HEK293 (cell line): ENCODE results near the gene SHROOM3.

Experiments used
- CTCF ChIA-PET: fragments of 350-600 bp; formaldehyde crosslinking; extraction: SDS; loops from one replicate; lab custom pipeline; 2021; ENCODE audit warnings: antibody characterized with exemption; lab: Yijun Ruan, JAX
- POLR2A ChIA-PET: fragments of 300-600 bp; formaldehyde crosslinking; extraction: SDS; loops from one replicate; lab custom pipeline; 2020; ENCODE audit warnings: antibody characterized with exemption, inconsistent platforms; lab: Yijun Ruan, JAX
- H3K27ac ChIP-seq: fragments of 200-500 bp; sonication (Bioruptor generic); 2 replicates; pipeline ENCODE4 v1.5.1; 2014; ENCODE audit warnings: low read depth, low read length, control low read depth, inconsistent platforms; ENCODE audit errors: extremely low read depth
- H3K36me3 ChIP-seq, 2 experiments: fragments of 200-500 bp in 1 of 2; sonication (Bioruptor generic) in 1 of 2; 1 replicate in 1 of 2; 2 replicates in 1 of 2; pipeline ENCODE4 v1.5.1; 2014 to 2017; ENCODE audit warnings: inconsistent platforms in 2 of 2, low read length in 2 of 2; ENCODE audit not compliant: control insufficient read depth in 2 of 2, insufficient read depth in 1 of 2
- H3K4me1 ChIP-seq: fragments of 200-500 bp; sonication (Bioruptor generic); 2 replicates; pipeline ENCODE4 v1.5.1; 2014; ENCODE audit warnings: mild to moderate bottlenecking, low read length, inconsistent platforms; ENCODE audit not compliant: control insufficient read depth, insufficient read depth
- H3K4me3 ChIP-seq: 2 replicates; pipeline ENCODE4 v1.5.1; 2011; ENCODE audit warnings: low read depth, mild to moderate bottlenecking, control low read depth, low read length, moderate library complexity
- H3K9me3 ChIP-seq: fragments of 200-500 bp; sonication (Bioruptor generic); 2 replicates; pipeline ENCODE4 v1.5.1; 2014; ENCODE audit warnings: low read depth, low read length, inconsistent platforms; ENCODE audit not compliant: control insufficient read depth, insufficient read depth
- EGR2 ChIP-seq: fragments of 450-650 bp; formaldehyde crosslinking; IDR thresholded peaks from 2 replicates; pipeline ENCODE4 v1.5.1; 2016; ENCODE audit warnings: low read depth, missing biosample characterization, missing genetic modification characterization
- ZBTB11 ChIP-seq: fragments of 450-650 bp; formaldehyde crosslinking; conservative IDR thresholded peaks from 2 replicates; pipeline ENCODE4 v1.5.1; 2016; ENCODE audit warnings: low read depth, missing biosample characterization, missing genetic modification characterization
- ZBTB17 ChIP-seq: fragments of 450-650 bp; formaldehyde crosslinking; IDR thresholded peaks from 2 replicates; pipeline ENCODE4 v1.5.1; 2016; ENCODE audit warnings: missing biosample characterization, missing genetic modification characterization
- ZBTB48 ChIP-seq: fragments of 450-650 bp; formaldehyde crosslinking; IDR thresholded peaks from 2 replicates; pipeline ENCODE4 v1.5.1; 2016; ENCODE audit warnings: missing biosample characterization, missing genetic modification characterization
- ZBTB6 ChIP-seq: fragments of 450-650 bp; formaldehyde crosslinking; IDR thresholded peaks from 2 replicates; pipeline ENCODE4 v1.5.1; 2017; ENCODE audit warnings: missing biosample characterization, missing genetic modification characterization
- ZFP37 ChIP-seq: fragments of 450-650 bp; formaldehyde crosslinking; IDR thresholded peaks from 2 replicates; pipeline ENCODE4 v1.5.1; 2016; ENCODE audit warnings: missing biosample characterization, missing genetic modification characterization
- ZNF132 ChIP-seq: fragments of 450-650 bp; formaldehyde crosslinking; IDR thresholded peaks from 2 replicates; pipeline ENCODE4 v1.5.1; 2017; ENCODE audit warnings: missing biosample characterization, missing genetic modification characterization, borderline replicate concordance
- ZNF184 ChIP-seq: fragments of 450-650 bp; IDR thresholded peaks from 2 replicates; pipeline ENCODE4 v1.5.1; 2018; ENCODE audit warnings: missing biosample characterization, mild to moderate bottlenecking, missing genetic modification characterization
- ZNF19 ChIP-seq: fragments of 450-650 bp; formaldehyde crosslinking; IDR thresholded peaks from 2 replicates; pipeline ENCODE4; 2016; ENCODE audit warnings: missing biosample characterization, missing genetic modification characterization, low read depth
- ZNF223 ChIP-seq: fragments of 450-650 bp; formaldehyde crosslinking; IDR thresholded peaks from 2 replicates; pipeline ENCODE4 v1.5.1; 2016; ENCODE audit warnings: missing biosample characterization, missing genetic modification characterization
- ZNF350 ChIP-seq: fragments of 450-650 bp; formaldehyde crosslinking; IDR thresholded peaks from 2 replicates; pipeline ENCODE4 v1.5.0; 2017; ENCODE audit warnings: missing biosample characterization, mild to moderate bottlenecking, missing genetic modification characterization
- ZNF394 ChIP-seq: fragments of 450-650 bp; formaldehyde crosslinking; IDR thresholded peaks from 2 replicates; pipeline ENCODE4 v1.5.1; 2016; ENCODE audit warnings: missing biosample characterization, missing genetic modification characterization, mild to moderate bottlenecking, moderate library complexity, borderline replicate concordance
- ZNF398 ChIP-seq: fragments of 450-650 bp; formaldehyde crosslinking; IDR thresholded peaks from 2 replicates; pipeline ENCODE4 v1.5.1; 2017; ENCODE audit warnings: missing biosample characterization, missing genetic modification characterization
- ZNF510 ChIP-seq: fragments of 450-650 bp; formaldehyde crosslinking; IDR thresholded peaks from 2 replicates; pipeline ENCODE4 v1.5.1; 2018; ENCODE audit warnings: mild to moderate bottlenecking, missing genetic modification characterization, missing biosample characterization; ENCODE audit not compliant: insufficient replicate concordance
- ZNF571 ChIP-seq: fragments of 450-650 bp; formaldehyde crosslinking; IDR thresholded peaks from 2 replicates; pipeline ENCODE4 v1.5.0; 2017; ENCODE audit warnings: missing biosample characterization, missing genetic modification characterization
- ZNF580 ChIP-seq: fragments of 450-650 bp; formaldehyde crosslinking; IDR thresholded peaks from 2 replicates; pipeline ENCODE4 v1.5.1; 2016; ENCODE audit warnings: missing biosample characterization, missing genetic modification characterization
- ZNF585B ChIP-seq: fragments of 450-650 bp; formaldehyde crosslinking; IDR thresholded peaks from 2 replicates; pipeline ENCODE4 v1.5.1; 2016; ENCODE audit warnings: missing biosample characterization, missing genetic modification characterization
- ZNF629 ChIP-seq: fragments of 450-650 bp; formaldehyde crosslinking; IDR thresholded peaks from 2 replicates; pipeline ENCODE4 v1.5.1; 2017; ENCODE audit warnings: missing biosample characterization, missing genetic modification characterization
- ZNF830 ChIP-seq: fragments of 450-650 bp; IDR thresholded peaks from 2 replicates; pipeline ENCODE4 v1.5.0; 2018; ENCODE audit warnings: missing biosample characterization, missing genetic modification characterization, low read depth, mild to moderate bottlenecking, moderate library complexity
- TF ChIP-seq, protein P1 (sequence below): fragments of 450-650 bp; formaldehyde crosslinking; IDR thresholded peaks from 2 replicates; pipeline ENCODE4 v1.5.1; 2017; ENCODE audit warnings: missing biosample characterization, mild to moderate bottlenecking, missing genetic modification characterization, moderate library complexity

SHROOM3 gene

DNA sequence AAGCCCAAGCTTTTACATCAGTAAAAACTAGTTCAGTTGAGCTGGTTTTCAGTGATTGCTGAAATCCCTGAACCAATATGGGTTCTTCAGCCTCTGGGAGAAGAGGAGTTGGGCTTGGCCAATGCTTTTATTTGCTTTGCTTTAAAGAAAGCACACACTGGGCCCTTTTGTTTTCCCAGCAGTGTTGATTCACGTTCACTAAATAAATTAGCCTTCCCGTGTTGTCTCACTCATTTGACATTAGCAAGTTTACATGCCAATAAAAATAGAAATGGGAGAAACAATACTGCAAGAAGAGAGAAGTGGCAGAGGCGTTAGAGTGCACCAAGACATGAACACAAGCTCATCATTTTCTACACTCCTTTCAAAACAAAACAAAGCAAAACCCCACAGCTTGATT, 136.2 kb downstream of the SHROOM3 start:
- POLR2A ChIA-PET: no interaction called here
- Histone ChIP-seq H3K9me3 (no peaks in the 10 kb centered on the region), H3K36me3 (no peaks in the 10 kb centered on the region), H3K4me3 (no peak overlapping the region), H3K4me1 (peaks cover 9% of the 10 kb centered on the region), H3K27ac (no peak overlapping the region)
- TF ChIP-seq EGR2 (tag by site-specific recombination): no peak
- TF ChIP-seq, protein P1, sequence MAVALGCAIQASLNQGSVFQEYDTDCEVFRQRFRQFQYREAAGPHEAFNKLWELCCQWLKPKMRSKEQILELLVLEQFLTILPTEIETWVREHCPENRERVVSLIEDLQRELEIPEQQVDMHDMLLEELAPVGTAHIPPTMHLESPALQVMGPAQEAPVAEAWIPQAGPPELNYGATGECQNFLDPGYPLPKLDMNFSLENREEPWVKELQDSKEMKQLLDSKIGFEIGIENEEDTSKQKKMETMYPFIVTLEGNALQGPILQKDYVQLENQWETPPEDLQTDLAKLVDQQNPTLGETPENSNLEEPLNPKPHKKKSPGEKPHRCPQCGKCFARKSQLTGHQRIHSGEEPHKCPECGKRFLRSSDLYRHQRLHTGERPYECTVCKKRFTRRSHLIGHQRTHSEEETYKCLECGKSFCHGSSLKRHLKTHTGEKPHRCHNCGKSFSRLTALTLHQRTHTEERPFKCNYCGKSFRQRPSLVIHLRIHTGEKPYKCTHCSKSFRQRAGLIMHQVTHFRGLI (tag by site-specific recombination): peak; percentile 90
- CTCF ChIA-PET: no interaction called here

- Histone ChIP-seq H3K9me3 (no peaks in the 10 kb centered on the region), H3K27ac (no peak overlapping the region), H3K4me3 (no peak overlapping the region), H3K36me3 (no peaks in the 10 kb centered on the region), H3K4me1 (peaks cover 9% of the 10 kb centered on the region)
- TF ChIP-seq ZNF580 (tag by site-specific recombination): no peak
- TF ChIP-seq ZNF350: no peak
- TF ChIP-seq ZNF571 (tag by site-specific recombination): no peak
- no peak for TF ChIP-seq ZNF510 (tag by site-specific recombination)
- no peak for TF ChIP-seq ZNF629
- no peak for TF ChIP-seq ZNF398 (tag by site-specific recombination)
- TF ChIP-seq ZBTB11 (tag by site-specific recombination): no peak
- TF ChIP-seq ZNF830 (tag by site-specific recombination): no peak
- no peak for TF ChIP-seq ZBTB48 (tag by site-specific recombination)
- TF ChIP-seq ZNF19 (tag by site-specific recombination): no peak
- TF ChIP-seq ZBTB17 (tag by site-specific recombination): no peak
- POLR2A ChIA-PET: no interaction called here
- CTCF ChIA-PET: no interaction called here
Observed at GRCh38 chr4:76572224-76572623, 137.2 kb downstream of the SHROOM3 start.

DNA sequence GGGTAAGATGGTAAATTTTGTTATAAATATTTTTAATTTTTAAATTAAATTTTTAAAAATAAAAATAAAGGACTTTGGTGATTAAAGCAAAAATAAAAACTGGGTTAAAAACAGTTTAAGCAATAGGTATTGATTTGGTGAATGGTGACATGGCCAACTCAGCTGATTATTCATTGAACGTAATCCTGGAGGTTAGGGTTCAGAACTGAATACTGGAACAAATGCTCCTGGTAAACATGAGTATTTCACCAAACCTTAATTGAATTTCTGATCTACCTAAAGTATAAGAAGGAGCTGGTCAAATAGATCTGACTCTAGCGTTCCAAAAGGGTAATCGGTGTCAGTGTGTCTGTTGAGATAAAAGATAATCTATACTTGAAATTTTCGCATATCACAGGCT, 141.8 kb downstream of the SHROOM3 start:
- H3K4me1 ChIP-seq: no peaks in the 10 kb centered on the region
- no peaks in the 10 kb centered on the region for H3K36me3 ChIP-seq
- TF ChIP-seq ZNF132 (tag by site-specific recombination): no peak
- TF ChIP-seq ZNF585B (tag by site-specific recombination): no peak
- TF ChIP-seq ZNF394 (tag by site-specific recombination): no peak
- no peak for TF ChIP-seq ZNF184 (tag by site-specific recombination)
- TF ChIP-seq ZFP37: no peak
- TF ChIP-seq ZNF223 (tag by site-specific recombination): no peak
- TF ChIP-seq ZBTB6 (tag by site-specific recombination): no peak
- ChIA-PET POLR2A (no interaction called here), CTCF (interaction anchor here (0.6 kb wide), 2 partner anchors 9 to 11 kb away, joined by 3 to 4 read pairs; no protein-coding TSS in a partner anchor)
- no peaks in the 10 kb centered on the region for H3K9me3 ChIP-seq
- H3K4me3 ChIP-seq: no peak overlapping the region
- H3K27ac ChIP-seq: no peak overlapping the region
